Kidney glomerular epithelial cell (primary cell): ENCODE data around the gene FLNC.

Experiments used
- DNase-seq: peaks from one replicate; lab custom pipeline; 2025; lab: John Stamatoyannopoulos, UW

Gene FLNC

DNA sequence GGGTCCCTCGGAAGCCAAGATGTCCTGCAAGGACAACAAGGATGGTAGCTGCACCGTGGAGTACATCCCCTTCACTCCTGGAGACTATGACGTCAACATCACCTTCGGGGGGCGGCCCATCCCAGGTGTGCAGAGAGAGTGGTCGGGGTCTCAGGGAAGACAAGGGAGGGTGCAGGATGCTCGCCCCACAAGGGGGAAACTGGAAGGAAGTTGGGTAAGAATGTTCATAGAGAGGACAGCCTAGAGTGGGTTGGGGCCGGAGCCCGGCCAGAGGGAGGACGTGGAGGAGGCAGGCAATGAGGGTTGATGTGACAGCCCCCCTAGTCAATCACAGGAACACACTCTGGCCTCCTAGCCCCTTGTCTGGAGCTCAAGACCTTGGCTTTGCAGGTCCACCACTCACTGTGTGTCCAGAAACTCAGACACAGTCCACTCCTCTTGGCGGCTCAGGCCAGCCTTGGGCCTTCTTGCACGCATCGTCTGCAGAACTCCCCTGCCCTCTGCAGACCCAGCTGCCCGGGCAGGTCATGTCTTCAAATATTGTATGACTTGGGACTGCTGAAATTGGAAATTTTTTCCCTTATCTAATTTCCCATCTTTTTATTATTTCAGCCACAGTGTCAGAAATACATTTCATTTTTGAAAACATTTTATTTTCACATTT is 16.7 kb downstream of the FLNC start:
- DNase-seq, result no peak

DNA sequence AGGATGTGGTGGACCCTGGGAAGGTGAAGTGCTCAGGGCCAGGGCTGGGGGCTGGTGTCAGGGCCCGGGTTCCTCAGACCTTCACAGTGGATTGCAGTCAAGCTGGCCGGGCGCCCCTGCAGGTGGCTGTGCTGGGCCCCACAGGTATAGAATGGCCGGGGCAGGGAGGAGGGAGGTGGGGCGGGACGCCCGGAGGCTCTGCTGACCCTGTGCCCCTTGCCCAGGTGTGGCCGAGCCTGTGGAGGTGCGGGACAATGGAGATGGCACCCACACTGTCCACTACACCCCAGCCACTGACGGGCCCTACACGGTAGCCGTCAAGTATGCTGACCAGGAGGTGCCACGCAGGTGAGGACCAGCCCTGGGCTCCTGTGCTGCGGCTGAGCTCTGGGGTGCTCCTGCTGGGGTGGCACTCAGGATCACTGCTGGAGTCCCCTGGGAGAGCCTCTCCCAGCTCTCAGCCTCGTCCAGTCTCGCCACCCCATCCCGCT is 17.6 kb downstream of the FLNC start:
- DNase-seq, result no peak

DNA sequence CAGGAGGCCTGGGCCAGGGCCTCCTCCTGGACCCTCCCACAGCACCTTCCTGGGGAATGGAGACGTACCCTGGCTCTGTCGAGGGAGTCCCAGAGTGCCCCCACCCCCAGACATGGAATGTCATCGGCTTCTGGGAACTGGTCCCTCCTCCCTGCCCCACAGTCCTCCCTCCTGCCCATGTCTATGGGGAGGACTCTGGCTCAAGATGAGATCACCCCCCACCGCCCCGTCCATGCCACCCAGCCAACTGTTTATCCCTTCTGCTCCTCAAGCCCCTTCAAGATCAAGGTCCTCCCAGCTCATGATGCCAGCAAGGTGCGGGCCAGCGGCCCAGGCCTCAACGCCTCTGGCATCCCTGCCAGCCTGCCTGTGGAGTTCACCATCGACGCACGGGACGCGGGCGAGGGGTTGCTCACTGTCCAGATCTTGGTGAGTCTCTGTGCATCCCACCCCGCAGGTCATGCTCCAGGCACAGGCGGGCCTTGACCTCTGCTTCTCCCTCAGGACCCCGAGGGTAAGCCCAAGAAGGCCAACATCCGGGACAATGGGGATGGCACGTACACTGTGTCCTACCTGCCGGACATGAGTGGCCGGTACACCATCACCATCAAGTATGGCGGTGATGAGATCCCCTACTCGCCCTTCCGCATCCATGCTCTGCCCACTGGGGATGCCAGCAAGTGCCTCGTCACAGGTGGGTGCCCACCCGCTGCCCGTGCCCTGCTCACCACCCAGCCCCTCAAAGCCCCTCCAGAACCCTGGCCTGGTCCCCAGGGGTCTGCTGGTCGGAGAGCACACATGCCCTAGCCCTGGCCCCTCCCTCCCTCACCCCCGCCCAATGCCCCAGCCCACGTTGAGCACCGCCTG is 18.3 kb downstream of the FLNC start:
- no peak for DNase-seq

DNA sequence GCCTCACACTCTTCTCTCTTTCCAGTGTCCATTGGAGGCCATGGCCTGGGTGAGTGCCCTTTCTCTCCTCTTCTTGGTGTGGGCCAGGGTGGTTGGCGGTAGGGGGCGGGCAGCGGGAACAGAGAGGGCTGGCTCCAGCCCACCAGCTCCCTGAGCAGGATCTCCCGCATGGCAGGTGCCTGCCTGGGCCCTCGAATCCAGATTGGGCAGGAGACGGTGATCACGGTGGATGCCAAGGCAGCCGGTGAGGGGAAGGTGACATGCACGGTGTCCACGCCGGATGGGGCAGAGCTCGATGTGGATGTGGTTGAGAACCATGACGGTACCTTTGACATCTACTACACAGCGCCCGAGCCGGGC is 18.9 kb downstream of the FLNC start:
- no peak for DNase-seq

DNA sequence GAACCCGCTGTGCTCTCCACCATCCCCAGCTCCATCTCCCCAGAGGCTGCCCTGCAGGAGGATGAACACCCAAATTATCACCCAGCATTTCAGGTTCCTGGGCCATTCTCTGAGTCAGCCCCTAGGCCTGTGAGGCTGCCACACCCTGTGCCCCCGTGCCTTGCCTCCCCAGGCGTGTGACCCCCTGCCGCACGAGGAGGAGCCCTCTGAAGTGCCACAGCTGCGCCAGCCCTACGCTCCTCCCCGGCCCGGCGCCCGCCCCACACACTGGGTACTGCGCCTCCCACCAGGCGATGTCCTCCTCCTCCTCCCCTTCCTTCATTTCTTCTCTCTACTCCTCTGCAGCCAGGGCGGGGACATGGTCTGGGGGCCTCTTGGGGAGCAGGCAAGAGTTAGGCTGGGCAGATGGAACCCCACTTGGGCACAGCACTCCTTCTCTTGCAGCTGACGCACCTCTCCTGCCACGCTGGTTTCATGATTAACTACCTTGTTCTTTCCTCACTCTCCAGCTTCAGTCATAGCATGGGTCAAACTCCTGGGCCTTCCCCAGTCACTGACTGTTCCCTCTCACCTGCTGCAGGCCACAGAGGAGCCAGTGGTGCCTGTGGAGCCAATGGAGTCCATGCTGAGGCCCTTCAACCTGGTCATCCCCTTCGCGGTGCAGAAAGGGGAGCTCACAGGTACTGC is 19.7 kb downstream of the FLNC start:
- DNase-seq, result no peak

DNA sequence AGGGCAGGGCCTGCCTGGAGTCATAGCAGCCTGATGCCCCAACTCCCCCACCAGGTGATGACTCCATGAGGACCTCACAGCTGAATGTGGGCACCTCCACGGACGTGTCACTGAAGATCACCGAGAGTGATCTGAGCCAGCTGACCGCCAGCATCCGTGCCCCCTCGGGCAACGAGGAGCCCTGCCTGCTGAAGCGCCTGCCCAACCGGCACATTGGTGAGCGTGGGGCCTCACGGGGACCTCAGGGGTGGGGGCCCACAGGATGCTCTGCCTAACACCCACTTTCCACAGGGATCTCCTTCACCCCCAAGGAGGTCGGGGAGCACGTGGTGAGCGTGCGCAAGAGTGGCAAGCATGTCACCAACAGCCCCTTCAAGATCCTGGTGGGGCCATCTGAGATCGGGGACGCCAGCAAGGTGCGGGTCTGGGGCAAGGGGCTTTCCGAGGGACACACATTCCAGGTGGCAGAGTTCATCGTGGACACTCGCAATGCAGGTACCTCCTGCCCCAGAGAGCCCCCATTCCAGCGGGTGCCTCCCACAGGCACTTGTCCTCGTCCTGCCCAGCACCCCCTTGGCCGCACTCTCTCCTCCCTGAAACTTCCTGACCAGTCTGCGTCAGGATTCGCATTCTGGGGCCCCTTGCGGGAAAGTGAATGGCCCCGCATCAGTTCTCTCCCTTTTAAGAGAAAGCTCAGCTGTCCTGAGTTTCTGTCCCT is 22.5 kb downstream of the FLNC start:
- DNase-seq, result no peak

DNA sequence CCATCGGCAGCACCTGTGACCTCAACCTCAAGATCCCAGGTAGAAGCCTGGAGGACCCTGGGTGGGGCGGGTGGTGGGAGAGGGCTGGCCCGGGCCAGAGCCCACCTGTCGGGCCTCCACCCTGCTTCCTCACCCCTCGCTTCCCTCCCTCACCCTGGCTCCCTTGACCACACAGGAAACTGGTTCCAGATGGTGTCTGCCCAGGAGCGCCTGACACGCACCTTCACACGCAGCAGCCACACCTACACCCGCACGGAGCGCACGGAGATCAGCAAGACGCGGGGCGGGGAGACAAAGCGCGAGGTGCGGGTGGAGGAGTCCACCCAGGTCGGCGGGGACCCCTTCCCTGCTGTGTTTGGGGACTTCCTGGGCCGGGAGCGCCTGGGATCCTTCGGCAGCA is 23.6 kb downstream of the FLNC start:
- no peak for DNase-seq

DNA sequence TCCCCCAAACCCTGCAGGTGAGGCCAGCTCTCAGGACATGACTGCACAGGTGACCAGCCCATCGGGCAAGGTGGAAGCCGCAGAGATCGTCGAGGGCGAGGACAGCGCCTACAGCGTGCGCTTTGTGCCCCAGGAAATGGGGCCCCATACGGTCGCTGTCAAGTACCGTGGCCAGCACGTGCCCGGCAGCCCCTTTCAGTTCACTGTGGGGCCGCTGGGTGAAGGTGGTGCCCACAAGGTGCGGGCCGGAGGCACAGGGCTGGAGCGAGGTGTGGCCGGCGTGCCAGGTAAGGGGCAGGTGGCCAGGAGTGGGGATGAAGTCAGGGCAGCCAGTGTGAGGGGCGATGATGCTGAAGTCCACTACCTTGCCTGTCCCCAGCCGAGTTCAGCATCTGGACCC is 24.2 kb downstream of the FLNC start:
- no peak for DNase-seq

DNA sequence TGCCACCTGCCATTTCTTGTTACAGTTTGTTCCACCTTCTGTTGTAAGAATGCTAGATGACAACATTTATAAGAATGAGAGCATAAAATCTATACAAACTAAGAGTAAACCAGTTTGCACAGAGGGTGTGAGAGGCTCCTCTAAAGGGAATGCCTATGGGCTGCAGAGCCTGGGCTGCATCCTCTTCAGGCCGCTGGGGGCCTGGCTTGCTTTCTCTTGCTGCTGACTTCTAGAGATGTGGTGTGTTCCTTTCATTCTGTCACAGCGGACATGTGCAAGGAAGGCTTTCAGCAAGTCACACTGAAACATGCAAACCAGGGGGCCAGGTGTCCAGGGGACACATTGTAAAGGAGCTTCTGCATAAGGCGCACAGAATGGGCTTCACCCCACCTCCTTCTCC is 25.4 kb downstream of the FLNC start:
- DNase-seq, result no peak

GRCh38 chr7:128856001-128856718 is 26.0 kb downstream of the FLNC start:
- no peak for DNase-seq

DNA sequence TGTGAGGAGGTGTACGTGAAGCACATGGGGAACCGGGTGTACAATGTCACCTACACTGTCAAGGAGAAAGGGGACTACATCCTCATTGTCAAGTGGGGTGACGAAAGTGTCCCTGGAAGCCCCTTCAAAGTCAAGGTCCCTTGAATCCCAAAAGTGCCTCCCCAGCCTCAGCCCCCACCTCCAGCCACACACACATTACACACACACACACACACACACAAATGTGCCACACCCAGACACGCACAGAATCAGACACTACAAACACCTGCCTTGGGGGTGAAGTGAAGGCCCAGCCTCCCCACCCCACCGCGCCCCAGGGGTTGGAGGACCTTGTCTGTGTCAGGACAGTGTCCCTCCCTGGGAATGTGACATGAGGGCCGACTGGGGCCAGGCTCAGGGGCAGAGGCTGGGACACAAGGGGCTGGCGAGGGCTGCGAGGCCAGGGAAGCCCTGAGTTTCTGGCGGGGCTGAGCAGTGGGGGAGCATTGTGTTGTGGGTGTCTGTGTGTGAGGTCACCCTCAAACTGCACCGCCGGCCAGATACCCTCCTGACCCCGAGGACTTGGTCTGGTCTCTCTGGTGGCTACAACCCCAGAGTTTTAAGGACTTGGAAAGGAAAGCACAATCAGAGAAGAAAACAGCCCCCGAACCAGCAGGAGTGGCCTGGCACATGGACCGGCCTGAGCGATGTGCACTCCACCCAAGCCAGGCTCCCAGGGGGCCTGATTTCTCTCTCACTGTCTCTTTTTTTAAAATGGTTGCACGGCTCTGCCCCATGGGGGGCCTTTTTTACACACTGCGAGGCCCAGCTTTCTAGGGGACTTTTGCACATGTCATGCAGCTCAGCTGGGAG is 28.4 kb downstream of the FLNC start:
- no peak for DNase-seq

- DNase-seq, result no peak
These were observed 29.3 kb downstream of the FLNC start for GRCh38 chr7:128859232-128860157.

DNA sequence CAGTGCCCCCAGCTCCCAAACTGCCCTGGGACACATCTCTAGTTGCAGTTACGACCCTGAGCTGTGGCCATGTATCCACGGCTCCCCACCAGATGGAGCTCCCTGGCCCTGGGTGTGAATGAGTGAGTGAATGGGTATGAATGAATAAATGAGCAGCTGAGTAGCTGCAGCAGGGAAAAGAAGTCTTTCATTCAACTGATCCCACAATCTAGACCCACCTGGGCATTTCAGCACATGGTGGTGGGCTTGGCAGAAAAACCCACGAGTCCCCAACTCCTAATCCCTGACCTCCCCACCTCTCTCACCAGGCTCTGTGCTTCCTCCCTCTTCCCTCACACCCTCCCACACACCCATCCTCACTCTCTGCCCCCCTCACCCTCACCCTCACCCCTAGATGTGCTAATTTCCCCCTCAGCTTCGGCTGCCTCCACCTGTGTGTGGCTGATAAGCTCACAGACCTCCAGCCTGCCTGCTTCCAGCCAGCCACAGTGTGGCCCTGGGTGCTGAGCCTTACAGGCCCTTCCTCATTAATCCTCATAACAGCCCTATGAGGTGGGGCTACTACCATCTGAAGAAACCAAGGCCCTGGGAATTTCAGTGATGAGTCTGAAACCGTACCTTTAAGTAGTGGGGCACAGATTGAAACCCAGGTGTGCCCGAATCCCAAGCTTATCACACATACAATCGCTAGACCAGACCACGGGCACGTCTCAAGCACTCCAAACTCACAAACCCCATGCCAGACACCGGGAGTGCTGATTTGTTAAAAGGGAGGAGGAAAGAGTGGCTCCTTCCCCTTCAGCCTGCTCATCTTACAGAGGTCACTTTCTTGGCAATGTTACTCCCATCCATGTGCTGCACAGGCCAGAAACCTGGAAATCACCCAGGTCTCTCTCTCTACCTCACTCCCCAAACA is 30.2 kb downstream of the FLNC start:
- no peak for DNase-seq

DNA sequence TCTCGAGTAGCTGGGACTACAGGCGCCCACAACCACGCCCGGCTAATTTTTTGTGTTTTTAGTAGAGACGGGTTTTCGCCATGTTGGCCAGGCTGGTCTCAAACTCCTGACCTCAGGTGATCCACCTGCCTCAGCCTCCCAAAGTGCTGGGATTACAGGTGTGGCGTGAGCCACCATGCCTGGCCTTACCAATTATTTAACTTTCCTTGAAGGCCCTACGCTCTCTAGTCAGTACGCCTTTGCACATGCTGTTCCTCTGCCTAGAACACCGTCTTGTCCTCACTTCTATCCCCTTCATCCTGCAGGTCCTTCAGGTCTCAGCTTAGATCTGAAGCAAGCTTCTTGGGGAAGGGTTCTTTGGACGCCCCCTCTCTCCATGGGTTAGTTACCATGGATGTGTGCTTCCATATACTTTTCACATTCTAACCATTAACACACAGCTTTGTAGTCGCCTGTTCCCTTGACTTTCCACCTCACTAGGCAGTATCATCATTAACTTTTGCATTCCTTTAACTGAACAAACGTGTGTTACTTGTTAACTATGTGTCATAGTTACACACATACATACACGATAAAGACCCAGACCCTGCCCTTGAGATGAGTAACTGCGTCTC is 31.9 kb downstream of the FLNC start:
- peak; percentile 88 for DNase-seq

- DNase-seq, result peak; percentile 97
These were observed 32.6 kb downstream of the FLNC start, which contains the start of gene ATP6V1F for GRCh38 chr7:128862571-128863432. TSS of gene ATP6V1F (plus strand) at chr7:128862856. CDS start at chr7:128862905, 49 bp downstream.

DNA sequence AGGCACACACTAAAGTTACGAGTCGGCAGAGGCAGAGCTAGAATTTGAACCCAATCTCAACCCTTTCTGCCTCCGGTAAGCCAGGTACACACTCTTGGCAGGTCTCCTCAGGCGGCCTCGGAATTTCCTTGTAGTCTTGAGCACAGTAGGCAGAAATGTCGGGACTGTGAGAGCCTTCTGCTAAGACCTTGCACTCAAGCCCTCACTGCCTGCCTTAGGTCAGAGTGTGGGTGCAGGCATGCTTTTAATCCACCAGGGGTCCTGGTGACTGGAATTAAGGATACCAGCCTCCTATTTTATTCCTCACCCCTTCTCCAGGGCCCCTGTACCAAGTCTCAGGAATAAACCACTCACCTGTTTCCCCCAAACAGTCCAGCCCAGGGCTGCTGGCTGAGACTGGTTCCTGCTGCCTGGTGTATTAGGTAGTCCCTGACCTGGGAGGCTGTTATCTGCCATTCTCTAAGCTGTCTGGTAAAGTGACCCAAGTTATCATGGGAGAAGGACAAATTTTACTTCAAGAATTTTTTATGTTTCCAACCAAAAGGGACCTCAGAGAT is 33.3 kb downstream of the FLNC start:
- peak; percentile 27 for DNase-seq

DNA sequence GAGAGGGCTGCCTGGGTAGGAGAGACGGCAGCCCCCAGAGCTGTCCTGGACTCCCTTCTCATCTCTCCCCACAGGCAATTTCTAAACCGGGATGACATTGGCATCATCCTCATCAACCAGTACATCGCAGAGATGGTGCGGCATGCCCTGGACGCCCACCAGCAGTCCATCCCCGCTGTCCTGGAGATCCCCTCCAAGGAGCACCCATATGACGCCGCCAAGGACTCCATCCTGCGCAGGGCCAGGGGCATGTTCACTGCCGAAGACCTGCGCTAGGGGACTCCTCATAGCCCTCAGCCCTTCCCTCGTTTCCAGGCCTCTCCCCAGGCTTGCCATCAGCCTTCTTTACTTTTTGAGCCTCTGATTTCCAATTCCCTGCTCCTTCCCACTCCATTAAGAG is 35.1 kb downstream of the FLNC start:
- no peak for DNase-seq
